ENCODE results near the gene PEG3.

- no peak for TF ChIP-seq CTCF (IDR thresholded peaks at IDR 0.05)
- TF ChIP-seq SMC3 (IDR thresholded peaks at IDR 0.05) = no peak
- no peak for TF ChIP-seq EP300 (IDR thresholded peaks at IDR 0.05)
- TF ChIP-seq ZFP36 (IDR thresholded peaks at IDR 0.05; ENCODE audit: borderline replicate concordance, partially characterized antibody) = no peak
- TF ChIP-seq RAD21 (conservative IDR thresholded peaks at IDR 0.05 in 1 of 2, IDR thresholded peaks at IDR 0.05 in 1 of 2) = no peak
- no peak for TF ChIP-seq POLR2A (IDR thresholded peaks at IDR 0.05; ENCODE audit: low read length)
These were observed 21.4 kb downstream of the PEG3 start for GRCh38 chr19:56819166-56819565.
